K562 (cell line): Measurements from ENCODE around the gene DLX6. TPM values are rescaled to one million over a fixed set of nuclear protein-coding genes. Genes with fewer than 3 reads are reported as not detected.

Experiments
- ATAC-seq: fragments of 200-7000 bp; cut with Tn5 transposase; 3 replicates; pipeline ENCODE4 v1.9.1; 2020; ENCODE audit warnings: moderate library complexity
- BruUV-seq: library from RNA; stranded (reverse); fragments of 400-500 nt; replicated peaks from 2 replicates; lab custom pipeline; 2021; lab: Mats Ljungman, UMichigan
- CTCF ChIA-PET: fragments of 300-600 bp; formaldehyde crosslinking; extraction: SDS; loops from one replicate; lab custom pipeline; 2021; ENCODE audit warnings: low intra/inter-chr PET ratio; lab: Yijun Ruan, JAX
- POLR2A ChIA-PET: fragments of 300-600, 350-650 bp; sonication (Branson Sonifier 250); formaldehyde crosslinking; extraction: SDS; loops from one replicate; lab custom pipeline; 2021; ENCODE audit warnings: antibody characterized with exemption, inconsistent platforms; lab: Yijun Ruan, JAX
- DNase-seq, 4 experiments: peaks; one replicate each; pipeline versions ENCODE4 v3.0.0 to v3.0.0-alpha.2; 2011 to 2018; ENCODE audit warnings: low spot score in 3 of 4, mixed read lengths in 3 of 4; ENCODE audit errors: extremely low read depth in 1 of 4
- FAIRE-seq: peaks from 2 replicates; lab custom pipeline; 2011; peaks lifted over from hg19 to GRCh38; lab: Jason Lieb, UNC
- H2AFZ ChIP-seq: 2 replicates; pipeline ENCODE4 v1.6.0; 2011; ENCODE audit warnings: low read depth, low read length, control low read depth, inconsistent platforms
- H3K27ac ChIP-seq: fragments of 200-600 bp; 3 replicates; pipeline ENCODE4 v1.8.0; 2011; ENCODE audit warnings: low read depth, mild to moderate bottlenecking, control low read depth, inconsistent platforms, low read length, moderate library complexity, mixed read lengths; ENCODE audit errors: extremely low read depth
- H3K27me3 ChIP-seq, 2 experiments: fragments of 300-600 bp in 1 of 2; 2 replicates in 1 of 2; 3 replicates in 1 of 2; pipeline versions ENCODE4 v1.6.0 to v1.8.0; 2011; ENCODE audit warnings: inconsistent platforms in 2 of 2, low read length in 2 of 2, mild to moderate bottlenecking in 1 of 2, mixed read lengths in 1 of 2, moderate library complexity in 1 of 2; ENCODE audit not compliant: control insufficient read depth in 2 of 2, insufficient read depth in 2 of 2
- H3K36me3 ChIP-seq: fragments of 300-600 bp; 3 replicates; pipeline ENCODE4 v1.8.0; 2011; ENCODE audit warnings: mild to moderate bottlenecking, low read length, inconsistent platforms; ENCODE audit not compliant: control insufficient read depth, insufficient read depth
- H3K4me1 ChIP-seq, 2 experiments: fragments of 200-600 bp in 1 of 2; replicated peaks in 1 of 2; 2 replicates in 1 of 2; 3 replicates in 1 of 2; pipeline versions ENCODE4 v1.5.1 to v1.8.0; 2011; ENCODE audit warnings: inconsistent platforms in 2 of 2, low read length in 2 of 2, mild to moderate bottlenecking in 1 of 2, mixed read lengths in 1 of 2, moderate library complexity in 1 of 2; ENCODE audit not compliant: control insufficient read depth in 2 of 2, insufficient read depth in 2 of 2
- H3K4me2 ChIP-seq: 2 replicates; pipeline ENCODE4 v1.6.1; 2011; ENCODE audit warnings: low read length, control low read depth, inconsistent platforms, mixed read lengths; ENCODE audit not compliant: insufficient read depth
- H3K4me3 ChIP-seq: fragments of 200-600 bp; sonication (generic), shearing (Covaris generic); 2 replicates; pipeline ENCODE4 v1.5.1; 2016; ENCODE audit warnings: control low read depth, inconsistent platforms
- H3K79me2 ChIP-seq: fragments of 200-600 bp; 3 replicates; pipeline ENCODE4 v1.8.0; 2011; ENCODE audit warnings: low read length, inconsistent platforms; ENCODE audit not compliant: control insufficient read depth, insufficient read depth
- H3K9ac ChIP-seq, 2 experiments: 2 replicates each; pipeline versions ENCODE4 v1.6.0 to v1.6.1; 2011; ENCODE audit warnings: low read depth in 2 of 2, low read length in 2 of 2, control low read depth in 1 of 2, inconsistent platforms in 1 of 2, mild to moderate bottlenecking in 1 of 2, mixed read lengths in 1 of 2; ENCODE audit not compliant: insufficient read depth in 1 of 2
- H3K9me1 ChIP-seq: one replicate; pipeline ENCODE4 v1.6.0; 2011; ENCODE audit warnings: inconsistent platforms, mild to moderate bottlenecking, low read length, moderate library complexity; ENCODE audit not compliant: control insufficient read depth, insufficient read depth
- H3K9me3 ChIP-seq: replicated peaks from 2 replicates; pipeline ENCODE4 v1.5.1; 2011; ENCODE audit warnings: low read depth, low read length, inconsistent platforms; ENCODE audit not compliant: control insufficient read depth, insufficient read depth
- H4K20me1 ChIP-seq: replicated peaks from 2 replicates; pipeline ENCODE4 v1.6.1; 2011; ENCODE audit warnings: low read length, inconsistent platforms, mixed read lengths; ENCODE audit not compliant: control insufficient read depth, insufficient read depth
- CBX3 ChIP-seq, 2 experiments: IDR thresholded peaks; 1 replicate in 1 of 2; 2 replicates in 1 of 2; pipeline ENCODE4 v1.6.1; 2012; ENCODE audit warnings: inconsistent platforms in 2 of 2, low read length in 2 of 2, borderline replicate concordance in 1 of 2, control low read depth in 1 of 2
- ELK3 ChIP-seq: fragments of 450-650 bp; formaldehyde crosslinking; IDR thresholded peaks from 2 replicates; pipeline ENCODE4 v1.4.0; 2020; ENCODE audit warnings: mild to moderate bottlenecking
- ILK ChIP-seq: fragments of 450-650 bp; IDR thresholded peaks from 2 replicates; pipeline ENCODE4 v1.6.1; 2016; ENCODE audit warnings: missing genetic modification characterization, low read depth, mild to moderate bottlenecking, missing compliant biosample characterization, moderate library complexity, borderline replicate concordance
- RBM17 ChIP-seq: fragments of 200-400 bp; formaldehyde crosslinking; IDR thresholded peaks from 2 replicates; pipeline ENCODE4 v1.6.1; 2017; ENCODE audit warnings: low read depth, mild to moderate bottlenecking, low read length, borderline replicate concordance
- ZNF707 ChIP-seq: fragments of 250-450 bp; sonication (Bioruptor Pico); conservative IDR thresholded peaks from 2 replicates; pipeline ENCODE4 v1.8.0; 2022; ENCODE audit warnings: inconsistent platforms, mild to moderate bottlenecking, moderate library complexity
- WGBS: fragments of 100-300 bp; shearing (Covaris generic); methylation state at CpG from one replicate; pipeline ENCODE4 v1.1.6; 2016; ENCODE audit warnings: low coverage, mixed read lengths; ENCODE audit not compliant: insufficient coverage; ENCODE audit errors: missing lambda C conversion rate; 5-methylcytosine and 5-hydroxymethylcytosine counted together
- in situ Hi-C: fragments of 300-500 bp; cut with MboI; formaldehyde crosslinking; loops from 4 replicates; pipeline ENCODE4 v1.15.0; 2018; ENCODE audit warnings: inconsistent platforms, mixed read lengths
- intact Hi-C: fragments of 100-400 bp; cut with micrococcal nuclease; formaldehyde crosslinking; loops from 2 replicates; pipeline ENCODE4 v1.14.2; 2022
- polyA plus RNA-seq, 8 experiments: library from polyadenylated mRNA; depleted of rRNA in 4 of 8; stranded (reverse) in 5 of 8; unstranded in 3 of 8; fragments of >200 nt; fragmentation: Nextera tagmentation in 2 of 8; fragmentation: Illumina TruSeq in 1 of 8; extraction: Ambion mirVana in 2 of 8; extraction: Trizol in 1 of 8; gene quantifications; 2 replicates each; pipeline versions ENCODE4 v1.2.1 to v1.2.3, GENCODE V29; 2011 to 2014; ENCODE audit warnings: inconsistent platforms in 1 of 8, missing spikeins in 1 of 8
- total RNA-seq, 7 experiments: library from RNA; depleted of rRNA in 6 of 7; stranded (reverse); fragments of >200 nt in 6 of 7; fragmentation: Illumina TruSeq in 2 of 7; extraction: Trizol in 2 of 7; gene quantifications; 2 replicates each; pipeline versions ENCODE4 v1.2.1 to v1.2.3, GENCODE V29; 2011 to 2021; ENCODE audit warnings: low replicate concordance in 1 of 7

The DLX6 gene
- total and polyA plus RNA-seq, 9 of the 15 experiments (the other 6 are each of a cell fraction or from before 2014, with no cell fraction given) = not detected

GRCh38 chr7:97015279-97015678, 9.9 kb downstream of the DLX6 start:
- no peak overlapping the region for H2AFZ ChIP-seq
- TF ChIP-seq ZNF707 = no peak
- TF ChIP-seq CBX3 (IDR thresholded peaks at IDR 0.05; ENCODE audit: borderline replicate concordance in 1 of 2, low read length in 2 of 2) = no peak
- no peak for TF ChIP-seq ELK3 (CRISPR knock-in tag)
- no peak for TF ChIP-seq ILK (tag)
- no peak for TF ChIP-seq RBM17
- TF ChIP-seq, all 486 proteins: peak for 0
- Histone ChIP-seq H3K9me3 (no peaks in the 10 kb centered on the region), H3K27ac (no peak overlapping the region), H4K20me1 (no peaks in the 10 kb centered on the region), H3K36me3 (no peaks in the 10 kb centered on the region), H3K4me1 (peaks cover 0 to 12% of the 10 kb centered on the region in 2 experiments; a peak in 1 of 5 replicates), H3K4me3 (no peak overlapping the region), H3K79me2 (no peaks in the 10 kb centered on the region), H3K9ac (no peak overlapping the region), H3K27me3 (peaks cover 54 to 59% of the 10 kb centered on the region in 2 experiments; a peak in 4 of 5 replicates), H3K4me2 (no peak overlapping the region), H3K9me1 (no peaks in the 10 kb centered on the region)
- ATAC-seq (no peak), DNase-seq (no peak), FAIRE-seq (no peak)
- WGBS = 0% methylated on average over 3 of the region's 3 CpGs
- intact Hi-C loops = no loop called here
- ChIA-PET POLR2A (no interaction called here), CTCF (no interaction called here)
- in situ Hi-C loops = no loop called here
- BruUV-seq = no TSS peak
